DMS79 (cell line): ENCODE data around the gene LIN7C.
"Not testable (repeated sequence)": the region's sequence is repeated elsewhere in the genome, so short reads cannot be mapped to it uniquely, and the experiment has no call there.

Experiments used
- DNase-seq: peaks from one replicate; lab custom pipeline; 2025; lab: John Stamatoyannopoulos, UW

Gene LIN7C

DNA sequence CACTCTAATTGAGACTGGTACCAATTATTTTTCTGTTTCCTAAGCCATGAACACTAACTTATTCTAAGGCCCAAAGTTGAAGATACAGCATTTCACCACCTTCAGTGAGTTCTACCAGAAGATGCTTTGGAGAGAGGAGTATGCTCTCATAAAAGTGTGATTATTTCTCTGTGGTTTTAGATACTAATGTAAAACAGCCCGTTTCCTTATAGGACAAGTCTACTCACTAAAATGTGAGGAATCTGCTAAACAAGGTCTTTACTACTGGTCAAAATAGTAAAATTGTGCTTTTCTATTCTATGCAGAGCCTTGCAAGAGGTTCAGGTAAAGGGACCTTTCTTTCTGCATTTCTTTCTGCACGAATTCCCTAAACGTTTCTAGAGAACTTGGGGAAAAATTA is 36.4 kb downstream of the LIN7C start:
- DNase-seq = no peak

DNA sequence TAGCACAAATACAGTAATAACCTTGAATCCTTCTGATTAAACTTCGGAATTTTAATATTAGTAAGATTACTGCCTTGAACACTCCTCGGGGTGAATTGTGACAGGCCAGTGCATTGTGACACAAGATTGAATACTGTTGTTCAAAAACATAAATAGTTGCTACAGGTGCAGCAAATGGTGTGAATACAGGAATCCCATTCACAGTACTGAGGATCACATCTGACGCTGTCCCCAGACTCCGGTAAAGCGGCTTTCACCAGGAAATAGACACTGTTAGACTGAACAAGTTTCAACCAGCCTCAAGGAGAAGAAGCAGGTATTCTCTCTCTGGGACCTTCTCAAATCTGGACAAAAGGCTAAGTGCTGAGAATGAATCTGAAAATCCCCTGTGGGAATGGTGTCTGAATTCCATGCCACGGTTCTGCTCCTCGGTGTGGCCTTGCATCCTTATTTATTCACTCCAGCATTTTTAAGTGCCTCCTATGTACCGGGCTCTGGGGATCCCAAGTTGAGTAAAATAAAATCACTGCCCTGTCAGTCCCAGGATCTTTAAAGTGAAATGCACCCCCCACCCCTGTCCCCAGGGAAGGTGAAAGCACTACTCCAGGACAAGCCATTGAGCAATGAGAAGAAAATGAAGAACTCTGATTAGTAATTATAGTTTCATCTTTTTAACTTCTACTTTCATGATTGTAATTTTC is 37.4 kb downstream of the LIN7C start:
- no peak for DNase-seq

DNA sequence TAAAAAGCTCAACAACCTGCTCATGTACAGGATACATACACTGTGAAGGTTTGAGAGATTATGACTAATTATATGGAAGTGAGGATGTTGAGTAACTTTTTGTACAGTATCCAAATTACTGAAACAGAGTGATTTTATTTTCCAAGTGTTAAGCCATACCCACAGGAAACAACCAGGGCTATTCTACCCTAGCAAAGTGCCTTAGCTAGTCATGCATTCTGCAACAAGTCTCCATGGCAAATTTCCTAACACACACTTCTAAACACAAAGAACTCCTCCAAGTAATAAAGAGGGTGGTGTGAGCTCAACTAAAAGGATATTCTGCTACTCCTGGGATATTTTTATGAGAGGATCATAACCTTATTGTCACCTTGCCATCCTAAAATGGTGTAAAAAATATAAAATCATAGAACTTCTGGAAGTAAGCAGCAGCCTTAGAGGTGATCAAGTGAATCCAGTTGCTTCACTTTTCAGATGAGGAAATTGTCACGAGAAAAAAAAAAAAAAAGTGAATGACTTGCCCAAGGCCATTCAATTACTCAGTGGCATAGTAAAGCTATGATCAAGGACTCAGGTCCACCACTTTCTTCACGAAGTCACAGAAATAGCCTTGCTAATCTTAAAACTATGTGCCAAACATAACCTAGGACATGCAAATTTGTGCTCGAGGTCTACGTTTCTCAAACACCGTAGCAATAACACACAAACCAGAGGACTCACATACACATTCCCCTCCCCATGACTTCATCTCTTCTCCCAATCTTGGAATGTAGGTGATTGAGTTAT is 38.2 kb downstream of the LIN7C start:
- no peak for DNase-seq

DNA sequence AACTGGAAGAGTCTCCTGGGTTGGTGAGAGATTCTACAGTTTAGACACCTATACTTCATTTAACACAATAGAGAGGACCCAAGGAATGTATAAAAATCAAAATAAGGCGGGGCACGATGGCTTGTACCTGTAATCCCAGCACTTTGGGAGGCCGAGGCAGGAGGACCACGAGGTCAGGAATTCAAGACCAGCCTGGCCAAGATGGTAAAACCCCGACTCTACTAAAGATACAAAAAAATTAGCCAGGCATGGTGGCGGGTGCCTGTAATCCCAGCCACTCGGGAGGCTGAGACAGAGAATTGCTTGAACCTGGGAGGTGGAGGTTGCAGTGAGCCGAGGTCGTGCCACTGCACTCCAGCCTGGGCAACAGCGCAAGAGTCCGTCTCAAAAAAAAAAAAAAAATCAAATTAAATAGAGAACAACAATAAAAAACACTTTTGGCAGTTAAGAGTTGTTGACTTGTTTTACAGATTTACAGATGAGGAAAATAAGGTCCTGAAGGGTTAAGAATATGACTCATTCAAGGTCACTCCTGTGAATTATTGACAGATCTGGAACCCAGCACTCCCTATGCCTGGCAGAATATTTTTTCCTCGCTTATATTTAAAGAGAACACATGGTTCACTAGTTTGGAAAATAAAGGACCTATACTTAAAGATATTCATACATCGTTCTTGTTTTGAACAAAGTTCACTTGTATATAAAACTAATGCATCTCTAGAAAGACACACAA is 39.2 kb downstream of the LIN7C start:
- no peak for DNase-seq

DNA sequence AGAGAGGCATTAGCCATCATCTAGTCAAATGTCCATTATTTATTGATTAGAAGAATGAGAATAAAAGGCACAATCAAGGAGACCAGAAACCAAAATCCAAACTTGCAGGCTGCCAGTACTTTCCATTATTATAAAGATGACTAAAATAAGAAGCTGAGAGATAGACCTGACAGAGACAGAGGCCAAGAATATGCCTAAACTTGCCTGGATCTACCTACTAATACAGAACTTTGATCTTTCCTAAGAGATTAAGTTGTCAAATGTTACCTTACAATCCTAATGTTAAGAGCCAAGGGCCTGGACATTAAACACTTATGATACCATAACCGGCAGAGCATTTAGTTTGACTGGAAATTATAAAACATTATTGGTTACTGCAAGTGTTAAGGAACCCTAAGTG is 40.2 kb downstream of the LIN7C start:
- DNase-seq = no peak

DNA sequence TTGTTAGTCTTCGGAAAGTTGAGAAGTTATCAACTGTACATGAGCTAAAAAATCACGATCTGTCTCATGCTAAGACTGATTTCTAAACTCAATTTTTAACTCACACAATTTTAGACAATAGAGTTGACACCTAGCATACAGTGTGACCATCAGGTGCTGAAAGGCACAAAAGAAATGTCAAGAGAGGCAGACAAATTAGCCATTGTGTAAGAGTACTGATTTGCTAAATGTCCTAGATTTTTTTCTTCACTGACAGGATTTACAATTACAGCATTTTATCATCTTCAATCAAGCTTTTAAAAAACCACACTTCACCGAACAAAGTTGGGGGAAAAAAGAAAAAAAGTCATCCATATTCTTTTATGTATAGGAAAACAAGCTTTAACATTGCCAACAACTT is 40.9 kb downstream of the LIN7C start:
- no peak for DNase-seq

DNA sequence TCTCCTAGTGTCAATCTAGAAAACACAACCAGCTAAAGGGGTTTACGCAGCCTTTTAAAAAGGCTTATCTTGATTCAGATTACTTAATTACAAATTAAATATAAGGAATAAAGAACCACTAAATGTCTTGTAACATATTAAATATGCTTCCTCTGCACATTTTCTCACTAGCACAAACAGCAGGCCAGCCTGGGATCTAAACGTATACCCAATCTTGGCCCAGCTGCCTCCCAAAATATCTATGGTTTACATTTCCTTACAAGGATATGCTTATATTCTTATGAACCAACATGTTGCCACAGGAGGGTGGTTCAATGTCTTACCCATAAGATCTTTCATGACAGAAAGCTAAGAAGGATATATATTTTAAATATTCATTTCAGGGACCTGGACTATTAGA is 41.7 kb downstream of the LIN7C start:
- DNase-seq = no peak

DNA sequence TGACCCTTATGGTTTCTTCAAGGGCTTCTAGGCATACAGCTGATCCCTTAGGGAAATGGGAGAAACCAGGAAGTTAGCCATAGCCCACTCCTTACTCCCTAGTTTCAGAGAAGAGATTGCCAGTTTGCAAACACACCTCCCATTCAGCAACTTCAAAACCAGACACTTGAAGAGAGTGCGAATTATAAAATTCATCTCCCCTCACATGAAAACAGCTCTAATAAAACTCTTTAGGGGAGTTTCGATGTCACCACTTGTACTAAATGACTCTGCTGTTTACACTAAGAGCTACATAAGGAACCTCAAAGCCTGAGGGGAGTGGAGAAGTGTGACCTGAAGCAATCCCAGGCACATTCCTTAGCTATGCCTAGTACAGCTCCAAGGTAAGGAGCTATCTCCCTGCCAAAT is 42.3 kb downstream of the LIN7C start:
- DNase-seq = peak; percentile 54

DNA sequence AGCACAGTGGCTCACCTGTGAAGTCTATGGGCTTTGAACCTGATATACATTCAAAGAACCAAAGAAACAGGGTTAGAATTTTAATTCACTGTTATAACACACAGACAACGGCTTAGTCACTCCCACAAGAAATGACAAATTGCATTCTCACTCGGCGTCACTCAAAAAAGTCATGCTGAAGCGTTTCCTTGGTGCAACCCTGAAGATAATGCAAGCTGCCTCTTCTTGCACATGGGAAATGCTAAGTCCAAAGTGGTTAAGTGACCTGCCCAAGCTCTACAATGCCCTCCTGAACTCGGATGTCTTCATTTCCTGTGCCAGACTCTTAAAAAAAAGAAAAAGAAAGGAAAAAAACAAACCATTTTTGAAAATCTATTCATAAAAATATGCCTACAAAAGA is 44.0 kb downstream of the LIN7C start:
- DNase-seq = no peak

DNA sequence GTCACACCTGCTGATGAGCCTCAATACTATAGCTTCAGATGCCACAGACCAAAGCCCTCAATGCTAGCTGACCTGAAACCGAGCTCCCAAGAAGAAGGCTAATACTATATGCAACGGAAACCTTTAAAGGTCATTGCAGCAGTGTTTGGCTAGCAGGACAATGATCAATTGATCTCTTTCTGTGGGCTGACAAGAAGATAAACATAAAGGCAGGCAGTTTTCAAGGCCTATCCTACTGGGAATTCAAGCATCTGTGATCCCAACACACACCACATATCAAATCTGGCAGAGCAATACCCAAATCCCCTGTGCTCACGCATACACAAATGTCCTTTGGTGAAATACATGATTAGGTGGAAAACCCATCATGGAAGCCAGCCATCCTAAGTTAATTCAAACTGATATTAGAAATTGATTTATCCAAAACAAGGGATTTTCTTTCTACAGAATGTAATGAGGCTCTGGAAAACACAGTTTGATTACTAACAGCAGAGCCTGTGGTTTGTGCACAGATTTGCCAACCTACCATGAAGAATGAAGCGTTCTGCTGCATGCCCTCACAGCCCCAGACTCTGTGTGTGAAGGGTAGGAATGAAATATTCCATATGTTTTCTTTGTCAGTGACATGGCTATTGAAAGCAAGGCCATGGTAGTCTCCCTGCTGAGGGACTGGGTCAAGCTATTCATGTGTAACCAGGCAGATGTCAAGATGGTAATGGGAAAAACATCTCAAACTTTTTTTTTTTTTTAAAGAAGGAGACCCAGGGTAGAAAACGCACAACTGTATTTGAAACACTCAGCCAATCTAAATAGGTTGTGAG is 46.2 kb downstream of the LIN7C start:
- DNase-seq = no peak

DNA sequence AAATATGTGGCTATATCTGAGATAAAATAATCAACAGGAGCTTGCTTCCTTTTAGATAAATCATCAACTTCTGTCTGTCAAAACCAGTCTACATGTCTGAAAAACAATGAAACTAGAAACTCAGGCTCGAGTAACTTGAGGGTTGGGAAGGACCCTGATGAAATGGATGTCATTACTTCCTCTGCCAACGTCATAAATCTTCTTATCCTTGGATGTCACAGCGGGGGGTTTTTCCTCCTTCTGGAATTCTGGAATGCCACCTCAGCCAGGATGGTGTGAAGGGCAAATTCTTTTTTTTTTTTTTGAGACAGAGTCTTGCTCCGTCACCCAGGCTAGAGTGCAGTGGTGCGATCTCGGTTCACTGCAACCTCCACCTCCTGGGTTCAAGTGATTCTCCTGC is 47.4 kb downstream of the LIN7C start:
- no peak for DNase-seq

DNA sequence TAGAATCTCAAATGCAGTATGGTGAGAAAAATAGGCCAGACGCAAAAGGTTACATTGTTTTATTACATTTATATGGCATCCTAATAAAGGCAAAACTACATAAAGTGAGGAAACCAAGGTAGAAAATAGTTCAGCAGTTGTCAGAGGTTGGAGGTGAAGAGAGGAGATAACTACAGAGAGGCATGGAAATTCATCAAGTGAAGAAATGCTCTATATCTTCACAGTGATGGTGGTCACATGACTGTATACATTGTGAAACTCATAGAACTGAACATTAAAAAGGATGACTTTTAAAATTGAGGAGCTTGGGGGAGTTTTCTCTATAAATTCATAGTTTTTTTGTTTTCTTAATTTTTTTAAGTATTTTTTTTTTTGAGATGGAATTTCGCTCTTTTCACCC is 48.4 kb downstream of the LIN7C start:
- no peak for DNase-seq

DNA sequence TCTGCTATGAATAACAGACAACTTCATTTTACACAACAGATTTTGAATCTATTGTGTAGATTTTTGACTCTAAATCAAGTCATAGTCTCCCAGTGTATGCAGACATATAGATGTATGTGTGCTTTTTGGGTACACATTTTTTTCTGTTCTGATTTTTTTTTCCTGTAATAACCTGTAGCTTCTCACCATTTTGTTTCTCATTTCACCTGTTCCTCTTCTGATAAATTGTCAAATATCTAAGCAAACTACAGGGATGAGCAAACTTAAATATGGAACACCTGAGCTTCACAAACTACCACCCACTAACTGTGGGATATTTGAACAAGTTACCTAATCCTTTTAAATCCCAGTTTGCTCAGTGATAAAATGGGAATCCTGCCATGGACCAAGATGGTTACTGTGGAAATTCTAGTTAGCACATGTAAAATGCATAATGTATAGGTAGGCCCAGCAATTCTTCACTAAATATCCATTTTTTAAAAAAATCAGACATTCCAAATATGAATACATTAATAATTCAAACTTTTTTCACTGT is 49.7 kb downstream of the LIN7C start:
- DNase-seq = no peak

DNA sequence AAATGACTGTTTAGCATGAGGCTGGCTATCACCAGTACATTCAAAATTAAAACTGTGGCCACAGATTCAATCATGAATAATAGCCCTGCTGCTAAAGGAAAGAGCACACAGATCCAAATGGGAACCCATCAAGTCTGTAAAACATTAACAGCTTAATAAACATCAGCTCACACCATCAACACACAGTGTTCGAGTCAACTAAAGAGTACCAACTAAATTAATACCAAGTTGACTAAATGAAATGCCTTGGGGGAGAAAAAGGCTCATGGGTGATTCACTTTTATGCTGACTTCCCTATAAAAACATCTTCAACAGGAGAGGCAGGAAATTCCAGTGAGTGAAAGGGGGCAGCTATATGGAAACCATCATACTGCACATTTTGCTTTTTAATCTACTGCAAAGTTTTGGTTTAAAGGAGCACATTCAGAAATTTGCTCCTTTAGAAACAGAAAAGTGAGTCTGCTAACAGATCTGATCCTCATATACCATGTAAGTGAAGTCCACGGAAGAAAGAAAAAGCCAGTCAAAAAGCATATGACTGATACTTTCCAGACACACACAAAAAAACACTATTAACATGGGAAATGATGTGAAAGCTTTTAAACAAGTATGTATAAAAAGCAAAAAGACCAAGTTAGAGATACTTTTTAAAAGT is 50.3 kb downstream of the LIN7C start:
- DNase-seq = no peak

DNA sequence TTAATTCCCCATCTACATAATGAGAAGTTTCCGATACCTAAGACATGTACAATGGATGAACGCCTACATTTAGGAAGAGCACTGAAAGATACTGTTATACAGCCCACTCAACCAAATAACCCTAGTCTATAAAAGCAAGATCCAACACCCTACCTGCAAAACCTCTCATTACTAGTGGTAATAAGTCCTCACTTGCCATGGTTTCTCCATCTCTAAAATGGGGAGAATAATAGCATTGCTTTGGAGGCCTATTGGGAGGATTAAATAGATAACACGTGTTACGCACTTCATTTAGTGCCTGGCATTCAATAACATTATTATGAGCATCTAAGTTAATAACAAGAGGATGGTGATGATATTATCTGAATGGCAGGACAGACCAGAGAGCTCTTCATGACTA is 50.9 kb downstream of the LIN7C start:
- no peak for DNase-seq

DNA sequence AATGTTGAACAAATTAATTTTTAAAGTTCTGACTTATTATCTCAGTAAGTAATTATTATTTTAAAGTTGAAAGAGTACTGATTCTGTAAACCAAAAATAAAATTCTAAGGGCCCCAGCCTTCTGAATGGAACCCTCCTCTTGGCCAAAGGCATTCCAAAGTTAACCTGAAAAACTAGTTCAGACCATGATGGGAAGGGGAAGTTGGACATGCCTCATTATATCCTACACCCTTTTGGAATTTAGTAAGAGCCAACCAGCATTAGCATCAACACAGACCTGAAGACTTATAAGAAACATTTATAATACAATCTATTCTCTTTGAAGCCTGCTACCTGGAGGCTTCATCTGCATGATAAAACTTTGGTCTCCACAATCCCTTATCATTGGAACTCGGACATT is 52.9 kb downstream of the LIN7C start:
- DNase-seq = no peak

DNA sequence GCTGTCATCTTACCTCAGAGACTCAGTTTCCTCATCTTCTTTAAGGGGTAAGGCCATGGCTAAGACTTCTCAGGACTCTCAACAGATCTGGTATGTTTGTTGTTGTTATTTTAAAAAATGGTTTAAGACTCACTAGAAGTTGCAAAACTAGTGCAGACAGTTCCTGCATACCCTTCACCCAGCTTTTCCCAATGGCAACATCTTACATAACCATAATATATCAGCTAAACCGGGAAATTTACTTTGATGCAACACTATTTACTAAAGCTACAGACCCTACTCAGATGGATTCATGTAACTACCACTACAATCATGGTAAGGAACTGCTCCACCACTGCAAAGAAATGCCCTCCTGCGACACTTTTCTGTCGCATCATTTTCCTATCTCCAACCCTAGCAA is 54.4 kb downstream of the LIN7C start:
- no peak for DNase-seq

DNA sequence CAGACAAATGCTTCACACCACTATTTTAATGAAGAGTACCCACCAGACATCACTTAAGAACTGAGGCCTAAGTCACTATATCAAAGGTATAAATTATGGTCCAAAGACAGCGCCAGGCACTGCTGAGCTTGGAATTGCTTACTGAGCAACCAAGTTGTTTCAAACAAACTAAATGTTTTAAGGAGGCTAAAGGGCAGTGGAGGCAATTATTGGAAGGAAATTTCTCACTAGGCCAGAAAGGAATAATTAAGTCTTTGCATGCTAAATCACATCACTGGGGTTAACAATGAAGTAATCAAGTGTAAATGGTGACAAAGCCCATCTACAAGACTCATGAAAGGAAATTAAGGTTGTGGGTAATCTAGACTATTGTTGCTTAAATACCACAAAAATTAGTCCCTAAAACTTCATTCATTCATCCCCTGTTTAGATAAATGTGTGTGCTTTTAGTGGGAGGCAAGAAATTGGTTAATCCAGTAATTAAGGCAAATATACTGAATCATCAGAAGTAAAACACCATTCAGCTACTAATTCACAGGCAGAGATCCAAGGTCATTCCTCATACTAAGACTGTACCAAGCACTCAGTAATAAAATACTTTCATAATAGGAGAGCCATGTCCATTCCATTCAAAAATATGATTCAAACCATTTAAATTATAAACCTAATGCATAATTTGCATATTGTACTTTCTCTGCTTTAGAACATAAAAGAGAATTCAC is 55.2 kb downstream of the LIN7C start:
- DNase-seq = no peak

DNA sequence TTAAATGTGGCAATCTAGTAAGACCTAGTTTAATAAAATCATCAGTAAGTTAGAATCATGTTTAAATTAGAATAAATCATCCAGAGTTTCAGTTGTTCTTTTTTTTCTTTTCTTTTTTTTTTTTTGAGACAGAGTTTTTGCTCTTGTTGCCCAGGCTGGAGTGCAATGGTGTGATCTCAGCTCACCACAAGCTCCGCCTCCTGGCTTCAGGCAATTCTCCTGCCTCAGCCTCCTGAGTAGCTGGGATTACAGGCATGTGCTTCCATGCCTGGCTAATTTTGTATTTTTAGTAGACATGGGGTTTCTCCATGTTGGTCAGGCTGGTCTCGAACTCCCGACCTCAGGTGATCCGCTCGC is 58.4 kb downstream of the LIN7C start:
- DNase-seq = not testable (repeated sequence)

DNA sequence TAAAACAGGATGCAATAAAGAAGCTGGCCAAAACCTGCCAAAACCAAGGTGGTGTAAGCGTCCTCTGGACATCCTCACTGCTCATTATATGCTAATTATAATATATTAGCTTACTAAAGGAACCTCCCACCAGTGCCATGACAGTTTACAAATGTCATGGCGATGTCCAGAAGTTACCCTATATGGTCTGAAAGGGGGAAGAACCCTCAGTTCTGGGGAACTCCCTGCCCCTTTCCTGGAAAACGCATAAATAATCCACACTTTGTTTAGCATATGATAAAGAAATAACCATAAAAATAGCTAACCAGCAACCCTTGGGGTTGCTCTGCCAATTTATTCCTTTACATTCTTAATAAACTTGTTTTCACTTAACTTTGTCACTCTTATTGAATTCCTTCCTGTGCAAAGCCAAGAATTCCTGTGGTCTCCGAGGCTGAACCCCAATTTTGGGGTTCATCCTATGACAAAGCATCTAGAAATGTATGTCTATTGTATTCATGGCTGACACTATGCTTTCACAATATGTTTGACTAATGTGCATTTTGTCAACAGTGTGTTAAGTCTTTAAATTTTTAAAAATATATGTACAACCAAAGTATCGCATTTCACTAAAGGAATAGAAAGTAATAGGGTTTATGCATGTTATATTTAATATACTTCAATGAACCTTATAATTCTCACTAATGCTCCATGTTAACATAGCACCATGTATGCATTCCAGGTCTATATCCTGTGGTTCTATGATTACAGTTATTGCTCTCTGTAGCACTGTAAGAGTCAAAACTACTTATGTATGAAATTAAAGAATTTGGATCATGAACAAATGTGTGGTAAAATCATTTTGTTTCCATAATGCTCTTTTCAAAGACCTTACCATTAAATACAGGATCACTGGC is 59.0 kb downstream of the LIN7C start:
- no peak for DNase-seq
